ENCODE data around the gene GNS. TPM values are rescaled to one million over a fixed set of nuclear protein-coding genes. Genes with fewer than 3 reads are reported as not detected.

Gene GNS
- total RNA-seq = 41.3 TPM

GRCh38 chr12:64759035-64759894 lies at the start of gene GNS:
Gene GNS, minus strand, starts transcription at chr12:64759406. Its CDS starts 130 bp downstream, at chr12:64759276.

Other genes with a start within 250 kb of the GNS start
- 3.8 TPM for gene RASSF3, start 148.9 kb downstream of the GNS start, total RNA-seq
- gene TBC1D30, start 65.2 kb upstream of the GNS start, total RNA-seq = 80.4 TPM

Measured in parietal lobe (tissue), 1 donor.